K562 (cell line): Measurements from ENCODE around the gene OR13F1.

ENCODE experiments used
- EP300 ChIP-seq: IDR thresholded peaks from 2 replicates; pipeline ENCODE4 v1.6.1; 2012; ENCODE audit warnings: low read length, improper control_type of control experiment
- FOXM1 ChIP-seq, 2 experiments: fragments of 450-650 bp in 1 of 2; sonication (generic) in 1 of 2; formaldehyde crosslinking in 1 of 2; IDR thresholded peaks; 2 replicates each; pipeline versions ENCODE4 v1.6.1 to v1.9.0; 2017 to 2022; ENCODE audit warnings: low read depth in 2 of 2, mild to moderate bottlenecking in 2 of 2, missing genetic modification reagents in 1 of 2, moderate library complexity in 1 of 2
- KAT2B ChIP-seq: IDR thresholded peaks from one replicate; pipeline ENCODE4 v1.6.1; 2012; ENCODE audit warnings: low read depth, mild to moderate bottlenecking, control low read depth, inconsistent platforms, low read length, moderate library complexity
- MAFF ChIP-seq: IDR thresholded peaks from 2 replicates; pipeline ENCODE4 v1.6.1; 2012; ENCODE audit warnings: low read length, improper control_type of control experiment
- NCOA1 ChIP-seq: fragments of 450-650 bp; IDR thresholded peaks from 2 replicates; pipeline ENCODE4 v1.6.1; 2016; ENCODE audit warnings: low read depth
- POLR2A ChIP-seq: fragments of 450-650 bp; conservative IDR thresholded peaks from 2 replicates; pipeline ENCODE4 v1.6.1; 2016
- ZNF12 ChIP-seq: sonication (generic); formaldehyde crosslinking; IDR thresholded peaks from 2 replicates; pipeline ENCODE4 v1.4.0; 2020; ENCODE audit warnings: mild to moderate bottlenecking, missing genetic modification reagents
- ZNF707 ChIP-seq: fragments of 250-450 bp; sonication (Bioruptor Pico); conservative IDR thresholded peaks from 2 replicates; pipeline ENCODE4 v1.8.0; 2022; ENCODE audit warnings: inconsistent platforms, mild to moderate bottlenecking, moderate library complexity
- ZNF717 ChIP-seq: fragments of 250-450 bp; sonication (Bioruptor Pico); IDR thresholded peaks from 2 replicates; pipeline ENCODE4 v1.5.0; 2021
- TF ChIP-seq, protein P1 (sequence below): conservative IDR thresholded peaks from 2 replicates; pipeline ENCODE4 v1.6.1; 2011; ENCODE audit warnings: low read depth, mild to moderate bottlenecking, low read length; ENCODE audit not compliant: control insufficient read depth
- TF ChIP-seq, protein P2 (sequence below), 3 experiments: IDR thresholded peaks in 2 of 3; conservative IDR thresholded peaks in 1 of 3; 2 replicates each; pipeline ENCODE4 v1.5.1; 2011 to 2012; ENCODE audit warnings: low read length in 3 of 3, mild to moderate bottlenecking in 3 of 3, control low read depth in 2 of 3, improper control_type of control experiment in 1 of 3, inconsistent platforms in 1 of 3, low read depth in 1 of 3, mixed read lengths in 1 of 3, moderate library complexity in 1 of 3; ENCODE audit not compliant: insufficient read depth in 2 of 3
- TF ChIP-seq, protein P3 (sequence below): fragments of 450-650 bp; IDR thresholded peaks from 2 replicates; pipeline ENCODE4 v1.6.1; 2016; ENCODE audit warnings: low read depth
- TF ChIP-seq, protein P4 (sequence below): fragments of 250-450 bp; sonication (Bioruptor Pico); IDR thresholded peaks from 2 replicates; pipeline ENCODE4 v1.8.0; 2021; ENCODE audit warnings: moderate library complexity, mild to moderate bottlenecking, inconsistent platforms
- TF ChIP-seq, protein P5 (sequence below), 2 experiments: fragments of 450-650 bp in 1 of 2; sonication (generic) in 1 of 2; formaldehyde crosslinking in 1 of 2; IDR thresholded peaks in 1 of 2; conservative IDR thresholded peaks in 1 of 2; 2 replicates each; pipeline versions ENCODE4 v1.6.1 to v1.8.1; 2016 to 2023; ENCODE audit warnings: mild to moderate bottlenecking in 2 of 2, moderate library complexity in 2 of 2, inconsistent platforms in 1 of 2, missing genetic modification reagents in 1 of 2

DNA sequence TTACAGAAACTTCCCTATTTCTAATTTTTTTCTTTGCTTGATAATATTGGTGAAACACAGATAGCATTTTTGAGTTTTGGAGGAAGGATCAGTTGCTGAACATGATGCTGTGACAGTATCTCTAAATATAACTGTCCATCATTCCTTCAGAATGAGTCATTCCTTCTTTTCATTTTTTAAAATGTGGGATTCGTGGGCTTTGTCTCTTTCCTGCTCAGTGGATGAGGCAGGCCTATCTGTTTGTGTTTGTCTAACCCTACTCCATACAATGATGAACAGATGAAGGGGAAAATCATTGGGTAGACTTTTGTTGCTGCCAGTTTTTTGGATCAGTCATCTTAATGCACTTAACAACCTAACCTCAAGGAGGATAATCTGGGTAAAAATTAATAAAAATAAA lies 49.2 kb downstream of the OR13F1 start:
- TF ChIP-seq, protein P1, sequence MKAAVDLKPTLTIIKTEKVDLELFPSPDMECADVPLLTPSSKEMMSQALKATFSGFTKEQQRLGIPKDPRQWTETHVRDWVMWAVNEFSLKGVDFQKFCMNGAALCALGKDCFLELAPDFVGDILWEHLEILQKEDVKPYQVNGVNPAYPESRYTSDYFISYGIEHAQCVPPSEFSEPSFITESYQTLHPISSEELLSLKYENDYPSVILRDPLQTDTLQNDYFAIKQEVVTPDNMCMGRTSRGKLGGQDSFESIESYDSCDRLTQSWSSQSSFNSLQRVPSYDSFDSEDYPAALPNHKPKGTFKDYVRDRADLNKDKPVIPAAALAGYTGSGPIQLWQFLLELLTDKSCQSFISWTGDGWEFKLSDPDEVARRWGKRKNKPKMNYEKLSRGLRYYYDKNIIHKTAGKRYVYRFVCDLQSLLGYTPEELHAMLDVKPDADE, result no peak
- TF ChIP-seq, protein P2, sequence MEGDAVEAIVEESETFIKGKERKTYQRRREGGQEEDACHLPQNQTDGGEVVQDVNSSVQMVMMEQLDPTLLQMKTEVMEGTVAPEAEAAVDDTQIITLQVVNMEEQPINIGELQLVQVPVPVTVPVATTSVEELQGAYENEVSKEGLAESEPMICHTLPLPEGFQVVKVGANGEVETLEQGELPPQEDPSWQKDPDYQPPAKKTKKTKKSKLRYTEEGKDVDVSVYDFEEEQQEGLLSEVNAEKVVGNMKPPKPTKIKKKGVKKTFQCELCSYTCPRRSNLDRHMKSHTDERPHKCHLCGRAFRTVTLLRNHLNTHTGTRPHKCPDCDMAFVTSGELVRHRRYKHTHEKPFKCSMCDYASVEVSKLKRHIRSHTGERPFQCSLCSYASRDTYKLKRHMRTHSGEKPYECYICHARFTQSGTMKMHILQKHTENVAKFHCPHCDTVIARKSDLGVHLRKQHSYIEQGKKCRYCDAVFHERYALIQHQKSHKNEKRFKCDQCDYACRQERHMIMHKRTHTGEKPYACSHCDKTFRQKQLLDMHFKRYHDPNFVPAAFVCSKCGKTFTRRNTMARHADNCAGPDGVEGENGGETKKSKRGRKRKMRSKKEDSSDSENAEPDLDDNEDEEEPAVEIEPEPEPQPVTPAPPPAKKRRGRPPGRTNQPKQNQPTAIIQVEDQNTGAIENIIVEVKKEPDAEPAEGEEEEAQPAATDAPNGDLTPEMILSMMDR (IDR thresholded peaks at IDR 0.05 in 2 of 3, conservative IDR thresholded peaks at IDR 0.05 in 1 of 3; ENCODE audit: insufficient read depth in 2 of 3, low read depth in 1 of 3, low read length in 3 of 3), result no peak
- no peak for TF ChIP-seq ZNF12 (CRISPR knock-in tag)
- no peak for TF ChIP-seq ZNF717 (CRISPR knock-in tag)
- TF ChIP-seq, protein P3, sequence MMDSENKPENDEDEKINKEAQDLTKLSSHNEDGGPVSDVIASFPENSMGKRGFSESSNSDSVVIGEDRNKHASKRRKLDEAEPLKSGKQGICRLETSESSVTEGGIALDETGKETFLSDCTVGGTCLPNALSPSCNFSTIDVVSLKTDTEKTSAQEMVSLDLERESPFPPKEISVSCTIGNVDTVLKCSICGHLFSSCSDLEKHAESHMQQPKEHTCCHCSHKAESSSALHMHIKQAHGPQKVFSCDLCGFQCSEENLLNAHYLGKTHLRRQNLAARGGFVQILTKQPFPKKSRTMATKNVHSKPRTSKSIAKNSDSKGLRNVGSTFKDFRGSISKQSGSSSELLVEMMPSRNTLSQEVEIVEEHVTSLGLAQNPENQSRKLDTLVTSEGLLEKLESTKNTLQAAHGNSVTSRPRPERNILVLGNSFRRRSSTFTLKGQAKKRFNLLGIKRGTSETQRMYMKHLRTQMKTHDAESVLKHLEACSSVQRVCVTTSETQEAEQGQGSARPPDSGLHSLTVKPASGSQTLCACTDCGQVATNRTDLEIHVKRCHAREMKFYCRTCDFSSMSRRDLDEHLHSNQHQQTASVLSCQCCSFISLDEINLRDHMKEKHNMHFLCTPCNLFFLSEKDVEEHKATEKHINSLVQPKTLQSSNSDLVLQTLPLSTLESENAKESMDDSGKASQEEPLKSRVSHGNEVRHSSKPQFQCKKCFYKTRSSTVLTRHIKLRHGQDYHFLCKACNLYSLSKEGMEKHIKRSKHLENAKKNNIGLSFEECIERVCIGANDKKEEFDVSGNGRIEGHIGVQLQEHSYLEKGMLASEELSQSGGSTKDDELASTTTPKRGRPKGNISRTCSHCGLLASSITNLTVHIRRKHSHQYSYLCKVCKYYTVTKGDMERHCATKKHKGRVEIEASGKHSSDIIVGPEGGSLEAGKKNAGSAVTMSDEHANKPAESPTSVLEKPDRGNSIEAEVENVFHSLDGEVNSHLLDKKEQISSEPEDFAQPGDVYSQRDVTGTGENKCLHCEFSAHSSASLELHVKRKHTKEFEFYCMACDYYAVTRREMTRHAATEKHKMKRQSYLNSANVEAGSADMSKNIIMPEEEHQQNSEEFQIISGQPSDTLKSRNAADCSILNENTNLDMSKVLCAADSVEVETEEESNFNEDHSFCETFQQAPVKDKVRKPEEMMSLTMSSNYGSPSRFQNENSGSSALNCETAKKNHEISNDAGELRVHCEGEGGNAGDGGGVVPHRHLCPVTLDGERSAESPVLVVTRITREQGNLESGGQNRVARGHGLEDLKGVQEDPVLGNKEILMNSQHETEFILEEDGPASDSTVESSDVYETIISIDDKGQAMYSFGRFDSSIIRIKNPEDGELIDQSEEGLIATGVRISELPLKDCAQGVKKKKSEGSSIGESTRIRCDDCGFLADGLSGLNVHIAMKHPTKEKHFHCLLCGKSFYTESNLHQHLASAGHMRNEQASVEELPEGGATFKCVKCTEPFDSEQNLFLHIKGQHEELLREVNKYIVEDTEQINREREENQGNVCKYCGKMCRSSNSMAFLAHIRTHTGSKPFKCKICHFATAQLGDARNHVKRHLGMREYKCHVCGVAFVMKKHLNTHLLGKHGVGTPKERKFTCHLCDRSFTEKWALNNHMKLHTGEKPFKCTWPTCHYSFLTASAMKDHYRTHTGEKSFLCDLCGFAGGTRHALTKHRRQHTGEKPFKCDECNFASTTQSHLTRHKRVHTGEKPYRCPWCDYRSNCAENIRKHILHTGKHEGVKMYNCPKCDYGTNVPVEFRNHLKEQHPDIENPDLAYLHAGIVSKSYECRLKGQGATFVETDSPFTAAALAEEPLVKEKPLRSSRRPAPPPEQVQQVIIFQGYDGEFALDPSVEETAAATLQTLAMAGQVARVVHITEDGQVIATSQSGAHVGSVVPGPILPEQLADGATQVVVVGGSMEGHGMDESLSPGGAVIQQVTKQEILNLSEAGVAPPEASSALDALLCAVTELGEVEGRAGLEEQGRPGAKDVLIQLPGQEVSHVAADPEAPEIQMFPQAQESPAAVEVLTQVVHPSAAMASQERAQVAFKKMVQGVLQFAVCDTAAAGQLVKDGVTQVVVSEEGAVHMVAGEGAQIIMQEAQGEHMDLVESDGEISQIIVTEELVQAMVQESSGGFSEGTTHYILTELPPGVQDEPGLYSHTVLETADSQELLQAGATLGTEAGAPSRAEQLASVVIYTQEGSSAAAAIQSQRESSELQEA, result no peak
- TF ChIP-seq ZNF707 (CRISPR knock-in tag), result no peak
- TF ChIP-seq FOXM1 (IDR thresholded peaks at IDR 0.05; ENCODE audit: low read depth), result no peak
- no peak for TF ChIP-seq FOXM1 (CRISPR knock-in tag; IDR thresholded peaks at IDR 0.05; ENCODE audit: low read depth)
- TF ChIP-seq, protein P4, sequence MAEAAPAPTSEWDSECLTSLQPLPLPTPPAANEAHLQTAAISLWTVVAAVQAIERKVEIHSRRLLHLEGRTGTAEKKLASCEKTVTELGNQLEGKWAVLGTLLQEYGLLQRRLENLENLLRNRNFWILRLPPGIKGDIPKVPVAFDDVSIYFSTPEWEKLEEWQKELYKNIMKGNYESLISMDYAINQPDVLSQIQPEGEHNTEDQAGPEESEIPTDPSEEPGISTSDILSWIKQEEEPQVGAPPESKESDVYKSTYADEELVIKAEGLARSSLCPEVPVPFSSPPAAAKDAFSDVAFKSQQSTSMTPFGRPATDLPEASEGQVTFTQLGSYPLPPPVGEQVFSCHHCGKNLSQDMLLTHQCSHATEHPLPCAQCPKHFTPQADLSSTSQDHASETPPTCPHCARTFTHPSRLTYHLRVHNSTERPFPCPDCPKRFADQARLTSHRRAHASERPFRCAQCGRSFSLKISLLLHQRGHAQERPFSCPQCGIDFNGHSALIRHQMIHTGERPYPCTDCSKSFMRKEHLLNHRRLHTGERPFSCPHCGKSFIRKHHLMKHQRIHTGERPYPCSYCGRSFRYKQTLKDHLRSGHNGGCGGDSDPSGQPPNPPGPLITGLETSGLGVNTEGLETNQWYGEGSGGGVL, result no peak
- no peak for TF ChIP-seq KAT2B
- TF ChIP-seq, protein P5, sequence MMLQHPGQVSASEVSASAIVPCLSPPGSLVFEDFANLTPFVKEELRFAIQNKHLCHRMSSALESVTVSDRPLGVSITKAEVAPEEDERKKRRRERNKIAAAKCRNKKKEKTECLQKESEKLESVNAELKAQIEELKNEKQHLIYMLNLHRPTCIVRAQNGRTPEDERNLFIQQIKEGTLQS (IDR thresholded peaks at IDR 0.05), result no peak
- TF ChIP-seq, protein P5 (CRISPR knock-in tag; conservative IDR thresholded peaks at IDR 0.05), result no peak
- no peak for TF ChIP-seq MAFF
- TF ChIP-seq NCOA1, result no peak
- TF ChIP-seq POLR2A, result no peak
- no peak for TF ChIP-seq EP300
